HCT116 (cell line): ENCODE results near the gene UCHL3. TPM values are rescaled to one million over a fixed set of nuclear protein-coding genes. Genes with fewer than 3 reads are reported as not detected.

Experiments used
- ATAC-seq: fragments of 200-7000 bp; cut with Tn5 transposase; 2 replicates; pipeline ENCODE4 v1.9.1; 2020; ENCODE audit warnings: mild to moderate bottlenecking, moderate library complexity
- BruUV-seq: library from RNA; stranded (reverse); fragments of 400-500 nt; replicated peaks from 2 replicates; lab custom pipeline; 2021; lab: Mats Ljungman, UMichigan
- CTCF ChIA-PET: fragments of 300-600 bp; sonication (Branson Sonifier 250); formaldehyde crosslinking; loops from one replicate; lab custom pipeline; 2021; ENCODE audit warnings: antibody characterized with exemption; lab: Charles Lee
- POLR2A ChIA-PET: fragments of 300-600, 350-600 bp; sonication (Branson Sonifier 250); formaldehyde crosslinking; loops from one replicate; lab custom pipeline; 2021; ENCODE audit warnings: antibody characterized with exemption; lab: Charles Lee
- RAD21 ChIA-PET, 2 experiments: fragments of 300-600 bp; sonication (Branson Sonifier 250); formaldehyde crosslinking; loops; one replicate each; lab custom pipeline; 2023; ENCODE audit warnings: low total read pairs in 2 of 2; ENCODE audit not compliant: uncharacterized antibody in 2 of 2, unreplicated experiment in 2 of 2, low non-redundant PET in 1 of 2; lab: Charles Lee
- DNase-seq: peaks from one replicate; pipeline ENCODE4 v3.0.0-alpha.2; 2010; ENCODE audit warnings: low read depth, low spot score
- H2AFZ ChIP-seq: fragments of 200-600 bp; shearing (Covaris generic), sonication (generic); 2 replicates; pipeline ENCODE4 v1.6.1; 2017; ENCODE audit warnings: low read depth, mixed run types, mixed read lengths, antibody characterized with exemption, low read length; ENCODE audit not compliant: poor library complexity, severe bottlenecking
- H3K27ac ChIP-seq: 2 replicates; pipeline ENCODE4 v1.5.1; 2012; ENCODE audit warnings: low read depth, low read length
- H3K27me3 ChIP-seq: fragments of 200-600 bp; sonication (generic); 2 replicates; pipeline ENCODE4 v1.6.1; 2016; ENCODE audit warnings: mixed run types, low read length, mixed read lengths; ENCODE audit not compliant: insufficient read depth
- H3K36me3 ChIP-seq, 2 experiments: fragments of 200-500 bp in 1 of 2; fragments of 200-600 bp in 1 of 2; sonication (Bioruptor generic) in 1 of 2; sonication (generic) in 1 of 2; 2 replicates each; pipeline versions ENCODE4 v1.5.1 to v1.6.1; 2014 to 2016; ENCODE audit warnings: low read length in 2 of 2, inconsistent platforms in 1 of 2, mixed read lengths in 1 of 2, mixed run types in 1 of 2; ENCODE audit not compliant: insufficient read depth in 2 of 2, control insufficient read depth in 1 of 2
- H3K4me1 ChIP-seq, 2 experiments: fragments of 200-600 bp in 1 of 2; sonication (generic) in 1 of 2; 2 replicates each; pipeline versions ENCODE4 v1.5.1 to v1.6.1; 2012 to 2017; ENCODE audit warnings: low read length in 2 of 2, inconsistent platforms in 1 of 2, mild to moderate bottlenecking in 1 of 2, mixed read lengths in 1 of 2, mixed run types in 1 of 2, moderate library complexity in 1 of 2; ENCODE audit not compliant: insufficient read depth in 2 of 2, control insufficient read depth in 1 of 2
- H3K4me2 ChIP-seq: fragments of 200-600 bp; sonication (generic); 2 replicates; pipeline ENCODE4 v1.6.1; 2017; ENCODE audit warnings: mixed run types, low read length, mixed read lengths
- H3K4me3 ChIP-seq, 2 experiments: fragments of 200-600 bp in 1 of 2; sonication (generic) in 1 of 2; replicated peaks in 1 of 2; 2 replicates each; pipeline ENCODE4 v1.5.1; 2011 to 2016; ENCODE audit warnings: low read length in 2 of 2, control low read depth in 1 of 2, low read depth in 1 of 2, mild to moderate bottlenecking in 1 of 2, mixed read lengths in 1 of 2, mixed run types in 1 of 2
- H3K79me2 ChIP-seq: fragments of 200-600 bp; sonication (generic); 2 replicates; pipeline ENCODE4 v1.6.1; 2017; ENCODE audit warnings: mild to moderate bottlenecking, mixed run types, low read length, moderate library complexity, mixed read lengths; ENCODE audit not compliant: insufficient read depth
- H3K9ac ChIP-seq: fragments of 200-600 bp; sonication (generic); 2 replicates; pipeline ENCODE4 v1.6.1; 2016; ENCODE audit warnings: low read length, mixed read lengths
- H3K9me2 ChIP-seq: fragments of 200-600 bp; sonication (generic), shearing (Covaris generic); 2 replicates; pipeline ENCODE4 v1.6.1; 2017; ENCODE audit warnings: mixed run types, mild to moderate bottlenecking, moderate library complexity; ENCODE audit not compliant: insufficient read depth
- H3K9me3 ChIP-seq, 2 experiments: fragments of 200-500 bp in 1 of 2; fragments of 200-600 bp in 1 of 2; sonication (Bioruptor generic) in 1 of 2; sonication (generic) in 1 of 2; 2 replicates each; pipeline ENCODE4 v1.6.1; 2014 to 2017; ENCODE audit warnings: low read length in 2 of 2, mixed read lengths in 2 of 2, inconsistent platforms in 1 of 2, low read depth in 1 of 2, mild to moderate bottlenecking in 1 of 2, mixed run types in 1 of 2, moderate library complexity in 1 of 2; ENCODE audit not compliant: control insufficient read depth in 1 of 2, insufficient read depth in 1 of 2
- H4K20me1 ChIP-seq: fragments of 200-600 bp; sonication (generic), shearing (Covaris generic); 2 replicates; pipeline ENCODE4 v1.6.1; 2017; ENCODE audit warnings: mixed run types, mild to moderate bottlenecking, moderate library complexity; ENCODE audit not compliant: insufficient read depth
- CBX3 ChIP-seq: IDR thresholded peaks from 2 replicates; pipeline ENCODE4 v1.6.1; 2012; ENCODE audit warnings: low read depth
- CTCF ChIP-seq, 3 experiments: fragments of 200-600 bp in 1 of 3; sonication (generic) in 1 of 3; IDR thresholded peaks in 2 of 3; conservative IDR thresholded peaks in 1 of 3; 2 replicates each; pipeline ENCODE4 v1.5.1; 2012 to 2017; ENCODE audit warnings: low read depth in 2 of 3, low read length in 2 of 3, antibody characterized with exemption in 1 of 3, borderline replicate concordance in 1 of 3, control low read depth in 1 of 3, mild to moderate bottlenecking in 1 of 3, mixed read lengths in 1 of 3, mixed run types in 1 of 3, moderate library complexity in 1 of 3; ENCODE audit not compliant: insufficient read depth in 1 of 3
- EGR1 ChIP-seq: IDR thresholded peaks from 2 replicates; pipeline ENCODE4 v1.6.1; 2012; ENCODE audit warnings: low read depth
- ELF1 ChIP-seq: IDR thresholded peaks from 2 replicates; pipeline ENCODE4 v1.6.1; 2012; ENCODE audit warnings: low read depth, borderline replicate concordance
- EZH2phosphoT487 ChIP-seq: fragments of 200-600 bp; IDR thresholded peaks from 2 replicates; pipeline ENCODE4 v1.6.1; 2018; ENCODE audit warnings: antibody characterized with exemption, borderline replicate concordance
- JUND ChIP-seq: IDR thresholded peaks from 2 replicates; pipeline ENCODE4 v1.6.1; 2012
- MAX ChIP-seq: IDR thresholded peaks from 2 replicates; pipeline ENCODE4 v1.6.1; 2012
- POLR2AphosphoS5 ChIP-seq: IDR thresholded peaks from 2 replicates; pipeline ENCODE4 v1.6.1; 2011; ENCODE audit warnings: mild to moderate bottlenecking, low read depth, low read length, moderate library complexity
- RAD21 ChIP-seq: IDR thresholded peaks from 2 replicates; pipeline ENCODE4 v1.6.1; 2012; ENCODE audit warnings: low read depth, mild to moderate bottlenecking
- ZFX ChIP-seq: fragments of 450-650 bp; IDR thresholded peaks from 2 replicates; pipeline ENCODE4 v1.6.1; 2017
- intact Hi-C: fragments of 100-400 bp; cut with micrococcal nuclease; formaldehyde crosslinking; loops from 2 replicates; pipeline ENCODE4 v1.10.0; 2022
- total RNA-seq: library from RNA; stranded (reverse); gene quantifications from one replicate; pipeline ENCODE4 v1.2.1, GENCODE V29; 2021; ENCODE audit not compliant: unreplicated experiment

Gene UCHL3
- total RNA-seq, 1 experiment from 2014 or later: 32.4 TPM

- intact Hi-C loops: no loop called here
- Histone ChIP-seq H3K9me3 (no peaks in the 10 kb centered on the region), H3K79me2 (no peaks in the 10 kb centered on the region), H3K4me2 (no peak overlapping the region), H3K36me3 (no peaks in the 10 kb centered on the region), H3K27me3 (no peaks in the 10 kb centered on the region), H3K4me3 (no peak overlapping the region), H4K20me1 (no peaks in the 10 kb centered on the region), H3K4me1 (no peaks in the 10 kb centered on the region), H2AFZ (no peak overlapping the region), H3K9me2 (no peaks in the 10 kb centered on the region), H3K27ac (no peak overlapping the region), H3K9ac (no peak overlapping the region)
- ChIA-PET POLR2A (no interaction called here), CTCF (no interaction called here), RAD21 (no interaction called here)
- TF ChIP-seq POLR2AphosphoS5: no peak
- no peak for TF ChIP-seq EZH2phosphoT487
- no peak for TF ChIP-seq ELF1
- no peak for TF ChIP-seq ZFX
- no peak for TF ChIP-seq CBX3
- TF ChIP-seq CTCF (IDR thresholded peaks at IDR 0.05 in 2 of 3, conservative IDR thresholded peaks at IDR 0.05 in 1 of 3; ENCODE audit: borderline replicate concordance in 1 of 3, insufficient read depth in 1 of 3, low read depth in 2 of 3, low read length in 2 of 3): no peak
- no peak for TF ChIP-seq MAX
- no peak for TF ChIP-seq EGR1
- no peak for TF ChIP-seq JUND
- TF ChIP-seq RAD21: no peak
- DNase-seq (no peak), ATAC-seq (no peak)
- BruUV-seq: no TSS peak
Observed at GRCh38 chr13:75596657-75597182, 47.1 kb downstream of the UCHL3 start.
